GM19240 (cell line): ENCODE data around the gene KCNIP2.

Source experiments
- DNase-seq: peaks from one replicate; pipeline ENCODE4 v3.0.0; 2011; ENCODE audit warnings: low spot score; ENCODE audit not compliant: insufficient read length

KCNIP2 gene

DNA sequence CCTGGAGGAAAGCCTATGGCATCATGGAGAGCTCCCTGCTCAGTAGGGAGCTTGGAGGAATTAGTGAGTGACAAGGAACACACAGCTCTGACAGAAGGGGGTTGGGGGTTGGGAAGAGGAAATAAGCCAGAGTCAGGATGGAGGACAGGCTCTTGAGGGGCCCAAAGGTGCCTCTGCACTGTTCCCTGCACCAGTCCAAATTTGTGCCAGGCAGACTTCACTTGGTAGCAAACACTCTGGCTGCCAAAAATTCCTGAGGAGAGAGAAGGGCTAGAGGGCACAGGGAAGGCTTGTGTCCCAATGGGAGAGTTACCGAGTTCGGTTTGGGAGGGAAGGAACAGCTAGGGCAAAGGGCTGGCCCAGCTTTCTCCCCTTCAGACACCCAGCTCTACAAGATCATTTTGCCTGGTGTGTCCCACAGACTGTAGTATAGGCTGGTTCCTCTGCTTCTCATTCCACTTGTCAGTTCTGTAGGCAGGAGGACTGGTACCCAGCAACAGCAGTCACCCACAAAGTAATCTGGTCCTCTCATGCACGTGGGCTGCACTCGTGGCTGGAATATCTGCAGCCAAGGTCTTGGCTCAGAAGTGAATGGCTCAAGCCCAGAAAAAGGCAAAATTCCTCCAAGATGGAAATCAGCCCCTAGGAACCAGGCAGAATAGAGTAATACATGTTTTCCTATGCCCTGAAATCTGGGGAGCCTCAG lies 8.0 kb upstream of the KCNIP2 start:
- DNase-seq = no peak

GRCh38 chr10:101850749-101851148 lies 7.1 kb upstream of the KCNIP2 start:
- no peak for DNase-seq

DNA sequence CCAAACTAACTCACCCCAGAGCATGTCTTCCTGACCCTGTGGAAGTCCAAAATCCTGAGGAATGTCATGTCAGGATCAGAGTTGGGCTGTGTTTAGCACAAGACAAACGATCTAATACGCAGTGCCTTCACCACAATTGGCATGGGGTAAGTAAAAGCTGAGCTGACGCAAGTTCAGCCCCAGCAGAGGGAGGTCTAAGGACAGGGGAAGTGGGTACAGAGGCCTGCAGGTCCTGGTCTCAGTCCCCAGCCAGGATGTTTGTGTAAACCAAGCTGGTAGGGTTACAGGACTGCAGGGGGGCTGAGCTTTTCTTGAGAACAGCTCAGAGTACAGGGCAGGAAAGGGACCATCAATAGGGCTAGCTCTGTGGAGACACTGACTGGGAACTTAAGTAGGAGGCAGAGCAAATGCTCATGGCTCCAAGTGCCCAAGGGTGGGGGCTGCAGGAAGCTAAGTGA lies 5.3 kb upstream of the KCNIP2 start:
- DNase-seq = no peak

- no peak for DNase-seq
These were observed 4.8 kb upstream of the KCNIP2 start for GRCh38 chr10:101848408-101848807.

- no peak for DNase-seq
These were observed 2.3 kb upstream of the KCNIP2 start for GRCh38 chr10:101845893-101846292.

DNA sequence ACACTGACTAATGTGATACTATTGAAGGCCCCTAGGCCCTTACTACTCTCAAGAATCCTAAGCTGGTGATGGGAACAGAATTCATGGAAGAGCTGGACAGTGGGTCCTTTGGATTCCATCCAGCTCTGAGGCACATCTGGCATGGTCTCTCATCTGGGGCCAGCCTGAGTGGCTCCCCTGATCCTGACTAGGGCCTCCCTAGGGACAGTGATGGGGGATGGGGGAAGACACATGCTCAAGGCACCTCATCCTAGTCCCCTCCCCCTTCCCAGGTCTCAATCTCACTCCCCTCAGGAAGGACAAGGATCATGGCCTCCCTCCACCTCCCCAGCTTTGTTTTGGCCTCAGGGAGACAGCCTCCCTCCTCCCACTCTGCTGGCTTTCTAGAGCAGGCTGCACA lies 1.8 kb downstream of the KCNIP2 start:
- DNase-seq = no peak

DNA sequence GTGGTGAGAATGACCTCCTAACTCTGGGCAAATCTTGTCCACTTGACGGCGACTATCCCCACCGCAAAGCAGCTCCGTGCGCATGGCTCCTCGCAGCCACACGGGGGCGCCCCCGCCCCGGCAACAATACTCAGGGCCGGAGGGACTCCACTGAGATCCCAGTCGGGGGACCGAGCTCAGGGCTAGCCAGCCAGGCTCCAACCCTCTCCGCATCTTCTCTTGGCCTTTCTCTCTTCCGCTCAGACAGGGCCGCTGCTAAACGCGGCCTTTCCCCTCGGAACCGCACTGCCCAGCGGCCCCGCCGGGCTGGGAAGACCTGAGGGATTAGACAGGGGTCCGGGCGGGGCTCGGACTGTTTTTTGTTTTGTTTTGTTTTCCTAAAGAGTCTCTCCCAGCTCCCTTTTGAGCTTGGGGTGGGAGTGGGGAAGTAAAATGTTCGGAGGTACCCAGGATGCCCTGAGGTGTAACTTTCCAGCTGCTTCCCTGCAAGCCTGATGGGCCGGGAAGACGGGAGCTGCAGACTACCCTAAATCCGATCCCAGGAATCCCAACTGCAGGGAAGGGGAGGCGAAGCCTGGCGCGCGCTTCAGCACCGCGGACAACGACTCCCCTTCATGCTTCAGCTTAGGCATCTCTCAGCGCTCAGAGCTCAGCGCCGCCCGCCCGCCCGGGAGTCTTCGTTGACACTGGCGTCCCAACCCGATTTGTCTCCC lies 2.7 kb downstream of the KCNIP2 start:
- peak; percentile 86 for DNase-seq

- DNase-seq = no peak
These were observed 3.4 kb downstream of the KCNIP2 start for GRCh38 chr10:101840102-101840684.

- DNase-seq = no peak
These were observed 4.1 kb downstream of the KCNIP2 start for GRCh38 chr10:101839416-101840063.

- DNase-seq = no peak
These were observed 4.6 kb downstream of the KCNIP2 start for GRCh38 chr10:101839002-101839401.

- no peak for DNase-seq
These were observed 5.1 kb downstream of the KCNIP2 start for GRCh38 chr10:101838416-101838970.

GRCh38 chr10:101837748-101838147 lies 5.9 kb downstream of the KCNIP2 start:
- DNase-seq = no peak

DNA sequence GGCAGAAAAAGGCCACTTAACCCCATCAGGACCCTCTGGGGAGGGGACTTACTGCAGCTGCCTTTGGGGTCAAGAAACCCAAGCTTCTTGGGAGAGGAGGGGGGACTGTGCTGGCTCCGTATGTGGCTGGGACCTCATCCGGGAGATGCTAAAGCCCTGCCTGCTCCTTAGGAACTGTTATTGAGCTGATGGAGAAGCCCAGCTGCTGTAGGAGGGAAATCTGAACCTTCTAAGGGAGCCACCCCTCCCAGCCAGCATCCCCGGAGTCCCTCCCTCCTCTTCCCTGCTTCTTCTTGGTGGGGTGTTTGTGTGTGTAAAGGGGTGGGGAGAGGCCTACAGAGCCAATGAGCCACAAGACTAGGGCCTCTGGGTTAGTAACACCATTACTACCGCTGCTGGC lies 8.2 kb downstream of the KCNIP2 start:
- no peak for DNase-seq

- DNase-seq = no peak
These were observed 9.3 kb downstream of the KCNIP2 start for GRCh38 chr10:101834341-101834740.

DNA sequence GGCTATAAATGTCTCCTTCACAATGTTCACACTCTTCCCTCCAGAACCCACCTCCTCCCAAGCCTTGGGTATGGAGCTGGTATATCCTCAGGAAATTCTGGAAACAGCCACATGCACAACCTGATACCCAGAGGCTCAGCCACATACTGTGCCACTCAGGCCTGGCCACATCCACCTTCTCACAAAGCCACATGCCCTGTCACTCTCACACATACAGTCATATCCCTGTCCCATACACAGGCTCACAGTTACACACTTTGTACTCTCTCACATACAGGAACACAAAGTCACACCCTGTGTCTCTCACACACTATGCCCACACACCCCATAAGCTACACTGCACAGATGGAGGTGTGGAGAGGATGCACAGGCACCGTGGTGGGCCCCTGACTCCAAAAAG lies 10.1 kb downstream of the KCNIP2 start:
- DNase-seq = no peak

DNA sequence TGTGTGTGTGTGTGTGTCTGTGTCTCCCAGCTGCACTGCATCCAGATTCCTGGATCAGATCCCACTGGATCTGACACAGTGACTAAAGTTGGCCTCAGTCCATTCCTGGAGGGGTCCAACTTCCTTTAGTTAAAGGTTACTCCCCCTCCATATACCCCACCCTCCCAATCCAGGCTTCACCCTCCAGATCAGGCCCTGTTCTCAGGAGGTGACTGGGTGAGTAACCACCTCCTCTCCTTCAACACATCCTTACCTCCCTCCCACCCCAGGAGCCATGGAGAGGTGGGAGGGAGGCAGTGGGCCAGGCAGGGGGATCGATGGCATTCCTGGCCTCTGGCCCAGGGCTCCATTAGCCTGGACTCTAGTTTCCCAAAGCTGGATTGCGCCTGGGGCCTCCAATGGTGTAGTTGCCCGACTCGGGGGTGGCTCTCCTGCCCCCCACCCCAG lies 11.3 kb downstream of the KCNIP2 start:
- DNase-seq = no peak

GRCh38 chr10:101831169-101831811 lies 12.3 kb downstream of the KCNIP2 start:
- DNase-seq = no peak

- peak; percentile 57 for DNase-seq
These were observed 13.1 kb downstream of the KCNIP2 start for GRCh38 chr10:101830322-101831168.

GRCh38 chr10:101829561-101830315 lies 13.9 kb downstream of the KCNIP2 start:
- DNase-seq = peak; percentile 65
